ENCODE measurements around the gene LRRC18. TPM values are rescaled to one million over a fixed set of nuclear protein-coding genes. Genes with fewer than 3 reads are reported as not detected.

The LRRC18 gene
- total RNA-seq, 1 experiment from 2014 or later: not detected

- ChIA-PET POLR2A (ENCODE audit: unreplicated experiment) (no interaction called here), CTCF (no interaction called here)
- Histone ChIP-seq H3K4me1 (ENCODE audit: insufficient read depth, low read length) (no peaks in the 10 kb centered on the region), H3F3A (ENCODE audit: low read length, unreplicated experiment) (no peaks in the 10 kb centered on the region), H3K9me2 (replicated peaks; ENCODE audit: low read length) (no peaks in the 10 kb centered on the region), H3K27ac (ENCODE audit: low read length) (no peak overlapping the region), H3K4me2 (ENCODE audit: low read length) (no peak overlapping the region), H3K27me3 (ENCODE audit: low read length) (peaks cover 95% of the 10 kb centered on the region), H2AFZ (ENCODE audit: low read length) (no peak overlapping the region), H4K20me1 (ENCODE audit: low read length) (no peaks in the 10 kb centered on the region), H3K9ac (ENCODE audit: low read length) (no peak overlapping the region), H3K9me3 (ENCODE audit: low read length) (no peaks in the 10 kb centered on the region), H3K36me3 (ENCODE audit: low read depth, low read length) (no peaks in the 10 kb centered on the region), H3K4me3 (ENCODE audit: low read length) (no peak overlapping the region), H3K79me2 (ENCODE audit: low read length) (no peaks in the 10 kb centered on the region)
- ATAC-seq (no peak), DNase-seq (no peak)
- BruUV-seq (replicated peaks): no TSS peak
- intact Hi-C loops (cut with micrococcal nuclease): no loop called here
- TF ChIP-seq EZH2phosphoT487 (IDR thresholded peaks at IDR 0.05; ENCODE audit: borderline replicate concordance, low read length): no peak
- no peak for TF ChIP-seq EZH2 (IDR thresholded peaks at IDR 0.05; ENCODE audit: low read length, unreplicated experiment)
- TF ChIP-seq CTCF (conservative IDR thresholded peaks at IDR 0.05; ENCODE audit: low read depth, low read length): no peak
These were observed 10.1 kb downstream of the LRRC18 start for GRCh38 chr10:48929413-48929990.

- no peaks in the 10 kb centered on the region for H3K9me2 ChIP-seq (replicated peaks; ENCODE audit: low read length)
- no peak overlapping the region for H3K9ac ChIP-seq (ENCODE audit: low read length)
- H3K4me2 ChIP-seq (ENCODE audit: low read length): no peak overlapping the region
- H3K4me1 ChIP-seq (ENCODE audit: insufficient read depth, low read length): no peaks in the 10 kb centered on the region
- CTCF ChIA-PET: interaction anchor here (0.6 kb wide), 1 partner anchor 165 kb away, joined by 4 read pairs; no protein-coding TSS in a partner anchor
- intact Hi-C loops (cut with micrococcal nuclease): no loop called here
- H3K27ac ChIP-seq (ENCODE audit: low read length): no peak overlapping the region
- no peak overlapping the region for H3K4me3 ChIP-seq (ENCODE audit: low read length)
- no peak for DNase-seq
- TF ChIP-seq EZH2phosphoT487 (IDR thresholded peaks at IDR 0.05; ENCODE audit: borderline replicate concordance, low read length) (no peak), CTCF (conservative IDR thresholded peaks at IDR 0.05; ENCODE audit: low read depth, low read length) (no peak), EZH2 (IDR thresholded peaks at IDR 0.05; ENCODE audit: low read length, unreplicated experiment) (no peak)
- no peaks in the 10 kb centered on the region for H3K36me3 ChIP-seq (ENCODE audit: low read depth, low read length)
- H3K27me3 ChIP-seq (ENCODE audit: low read length): peaks cover 88% of the 10 kb centered on the region
- no peaks in the 10 kb centered on the region for H3K79me2 ChIP-seq (ENCODE audit: low read length)
- no peaks in the 10 kb centered on the region for H3K9me3 ChIP-seq (ENCODE audit: low read length)
- no TSS peak for BruUV-seq (replicated peaks)
- H3F3A ChIP-seq (ENCODE audit: low read length, unreplicated experiment): no peaks in the 10 kb centered on the region
- POLR2A ChIA-PET (ENCODE audit: unreplicated experiment): no interaction called here
- no peak for ATAC-seq
- no peaks in the 10 kb centered on the region for H4K20me1 ChIP-seq (ENCODE audit: low read length)
- no peak overlapping the region for H2AFZ ChIP-seq (ENCODE audit: low read length)
These were observed 12.7 kb downstream of the LRRC18 start for GRCh38 chr10:48926764-48927540.

- no peaks in the 10 kb centered on the region for H3K9me3 ChIP-seq (ENCODE audit: low read length)
- POLR2A ChIA-PET (ENCODE audit: unreplicated experiment): no interaction called here
- H3K27ac ChIP-seq (ENCODE audit: low read length): no peak overlapping the region
- ATAC-seq (no peak), DNase-seq (no peak)
- no TSS peak for BruUV-seq (replicated peaks)
- H4K20me1 ChIP-seq (ENCODE audit: low read length): no peaks in the 10 kb centered on the region
- no peaks in the 10 kb centered on the region for H3K36me3 ChIP-seq (ENCODE audit: low read depth, low read length)
- no peak overlapping the region for H3K9ac ChIP-seq (ENCODE audit: low read length)
- H3K4me1 ChIP-seq (ENCODE audit: insufficient read depth, low read length): no peaks in the 10 kb centered on the region
- peaks cover 81% of the 10 kb centered on the region for H3K27me3 ChIP-seq (ENCODE audit: low read length)
- no peaks in the 10 kb centered on the region for H3F3A ChIP-seq (ENCODE audit: low read length, unreplicated experiment)
- H3K9me2 ChIP-seq (replicated peaks; ENCODE audit: low read length): no peaks in the 10 kb centered on the region
- intact Hi-C loops (cut with micrococcal nuclease): no loop called here
- no peak overlapping the region for H3K4me2 ChIP-seq (ENCODE audit: low read length)
- H3K79me2 ChIP-seq (ENCODE audit: low read length): no peaks in the 10 kb centered on the region
- no peak overlapping the region for H3K4me3 ChIP-seq (ENCODE audit: low read length)
- no peak for TF ChIP-seq EZH2 (IDR thresholded peaks at IDR 0.05; ENCODE audit: low read length, unreplicated experiment)
- no peak for TF ChIP-seq CTCF (conservative IDR thresholded peaks at IDR 0.05; ENCODE audit: low read depth, low read length)
- TF ChIP-seq EZH2phosphoT487 (IDR thresholded peaks at IDR 0.05; ENCODE audit: borderline replicate concordance, low read length): no peak
- CTCF ChIA-PET: no interaction called here
- H2AFZ ChIP-seq (ENCODE audit: low read length): no peak overlapping the region
These were observed 13.4 kb downstream of the LRRC18 start for GRCh38 chr10:48926255-48926654.
